Mammary epithelial cell (primary cell): Measurements from ENCODE around the gene PRKAG1.

Experiments used
- CTCF ChIP-seq, 2 donors: IDR thresholded peaks in 1 of 2; conservative IDR thresholded peaks in 1 of 2; 2 replicates each; pipeline ENCODE4 v1.5.1; 2011 to 2012; ENCODE audit warnings: inconsistent platforms in 2 of 2, low read length in 2 of 2, mild to moderate bottlenecking in 2 of 2, control low read depth in 1 of 2, low read depth in 1 of 2; ENCODE audit not compliant: insufficient read depth in 1 of 2; ENCODE audit errors: extremely low read depth in 1 of 2
- EZH2 ChIP-seq: IDR thresholded peaks from 2 replicates; pipeline ENCODE4 v1.6.1; 2012; ENCODE audit warnings: low read length, inconsistent platforms, borderline replicate concordance

- TF ChIP-seq CTCF (conservative IDR thresholded peaks at IDR 0.05 in 1 of 2, IDR thresholded peaks at IDR 0.05 in 1 of 2; ENCODE audit: extremely low read depth in 1 of 2, insufficient read depth in 1 of 2, low read depth in 1 of 2, low read length in 2 of 2) (peak; percentile 67 to 83), EZH2 (no peak)
Measured at GRCh38 chr12:49043856-49044258, 25.3 kb upstream of the PRKAG1 start.
